HEK293 (cell line): ENCODE data around the gene RAB23.
A peak's percentile ranks its signal among the peaks of the same experiment; 100 is the strongest.

Experiments used
- CTCF ChIA-PET: fragments of 350-600 bp; formaldehyde crosslinking; extraction: SDS; loops from one replicate; lab custom pipeline; 2021; ENCODE audit warnings: antibody characterized with exemption; lab: Yijun Ruan, JAX
- POLR2A ChIA-PET: fragments of 300-600 bp; formaldehyde crosslinking; extraction: SDS; loops from one replicate; lab custom pipeline; 2020; ENCODE audit warnings: antibody characterized with exemption, inconsistent platforms; lab: Yijun Ruan, JAX
- H3K27ac ChIP-seq: fragments of 200-500 bp; sonication (Bioruptor generic); 2 replicates; pipeline ENCODE4 v1.5.1; 2014; ENCODE audit warnings: low read depth, low read length, control low read depth, inconsistent platforms; ENCODE audit errors: extremely low read depth
- H3K36me3 ChIP-seq, 2 experiments: fragments of 200-500 bp in 1 of 2; sonication (Bioruptor generic) in 1 of 2; 1 replicate in 1 of 2; 2 replicates in 1 of 2; pipeline ENCODE4 v1.5.1; 2014 to 2017; ENCODE audit warnings: inconsistent platforms in 2 of 2, low read length in 2 of 2; ENCODE audit not compliant: control insufficient read depth in 2 of 2, insufficient read depth in 1 of 2
- H3K4me1 ChIP-seq: fragments of 200-500 bp; sonication (Bioruptor generic); 2 replicates; pipeline ENCODE4 v1.5.1; 2014; ENCODE audit warnings: mild to moderate bottlenecking, low read length, inconsistent platforms; ENCODE audit not compliant: control insufficient read depth, insufficient read depth
- H3K4me3 ChIP-seq: 2 replicates; pipeline ENCODE4 v1.5.1; 2011; ENCODE audit warnings: low read depth, mild to moderate bottlenecking, control low read depth, low read length, moderate library complexity
- H3K9me3 ChIP-seq: fragments of 200-500 bp; sonication (Bioruptor generic); 2 replicates; pipeline ENCODE4 v1.5.1; 2014; ENCODE audit warnings: low read depth, low read length, inconsistent platforms; ENCODE audit not compliant: control insufficient read depth, insufficient read depth
- ATF2 ChIP-seq: fragments of 450-650 bp; formaldehyde crosslinking; IDR thresholded peaks from 2 replicates; pipeline ENCODE4 v1.5.1; 2016; ENCODE audit warnings: missing biosample characterization, missing genetic modification characterization, low read depth
- CTCF ChIP-seq: fragments of 450-650 bp; formaldehyde crosslinking; IDR thresholded peaks from 2 replicates; pipeline ENCODE4 v1.5.1; 2016; ENCODE audit warnings: missing biosample characterization, missing genetic modification characterization
- HOXA7 ChIP-seq: sonication (generic); formaldehyde crosslinking; IDR thresholded peaks from 2 replicates; pipeline ENCODE4 v1.8.1; 2022; ENCODE audit warnings: missing genetic modification reagents, borderline replicate concordance
- MEIS1 ChIP-seq: sonication (generic); formaldehyde crosslinking; IDR thresholded peaks from 2 replicates; pipeline ENCODE4 v1.8.1; 2022; ENCODE audit warnings: missing genetic modification reagents, mild to moderate bottlenecking, borderline replicate concordance
- PRDM10 ChIP-seq: fragments of 450-650 bp; formaldehyde crosslinking; IDR thresholded peaks from 2 replicates; pipeline ENCODE4 v1.5.1; 2016; ENCODE audit warnings: missing biosample characterization, missing genetic modification characterization
- ZBTB20 ChIP-seq: fragments of 450-650 bp; formaldehyde crosslinking; IDR thresholded peaks from 2 replicates; pipeline ENCODE4 v1.5.1; 2016; ENCODE audit warnings: missing biosample characterization, missing genetic modification characterization
- ZFP3 ChIP-seq: fragments of 450-650 bp; formaldehyde crosslinking; IDR thresholded peaks from 2 replicates; pipeline ENCODE4 v1.5.1; 2016; ENCODE audit warnings: low read depth, missing biosample characterization, missing genetic modification characterization
- ZNF214 ChIP-seq: fragments of 450-650 bp; formaldehyde crosslinking; IDR thresholded peaks from 2 replicates; pipeline ENCODE4 v1.5.1; 2017; ENCODE audit warnings: missing biosample characterization, mild to moderate bottlenecking, missing genetic modification characterization, borderline replicate concordance
- ZNF23 ChIP-seq: fragments of 450-650 bp; formaldehyde crosslinking; IDR thresholded peaks from 2 replicates; pipeline ENCODE4 v1.5.1; 2016; ENCODE audit warnings: missing biosample characterization, missing genetic modification characterization, borderline replicate concordance
- ZNF292 ChIP-seq: fragments of 450-650 bp; formaldehyde crosslinking; IDR thresholded peaks from 2 replicates; pipeline ENCODE4 v1.5.1; 2016; ENCODE audit warnings: low read depth, missing biosample characterization, missing genetic modification characterization, borderline replicate concordance
- ZNF571 ChIP-seq: fragments of 450-650 bp; formaldehyde crosslinking; IDR thresholded peaks from 2 replicates; pipeline ENCODE4 v1.5.0; 2017; ENCODE audit warnings: missing biosample characterization, missing genetic modification characterization
- ZNF621 ChIP-seq: fragments of 450-650 bp; formaldehyde crosslinking; IDR thresholded peaks from 2 replicates; pipeline ENCODE4 v1.5.1; 2017; ENCODE audit warnings: missing biosample characterization, missing genetic modification characterization
- ZNF701 ChIP-seq: fragments of 450-650 bp; formaldehyde crosslinking; IDR thresholded peaks from 2 replicates; pipeline ENCODE4 v1.5.1; 2016; ENCODE audit warnings: missing biosample characterization, missing genetic modification characterization
- ZNF837 ChIP-seq: fragments of 450-650 bp; formaldehyde crosslinking; IDR thresholded peaks from 2 replicates; pipeline ENCODE4 v1.5.1; 2016; ENCODE audit warnings: missing biosample characterization, missing genetic modification characterization

RAB23 gene

GRCh38 chr6:57250348-57250747 lies 28.2 kb upstream of the RAB23 start:
- Histone ChIP-seq H3K4me1 (peaks cover 6% of the 10 kb centered on the region; the same call in 1 of the 2 replicates), H3K9me3 (no peaks in the 10 kb centered on the region), H3K36me3 (no peaks in the 10 kb centered on the region), H3K4me3 (no peak overlapping the region), H3K27ac (no peak overlapping the region)
- no peak for TF ChIP-seq ZFP3 (tag by site-specific recombination)
- TF ChIP-seq ATF2 = 0 out of 2 replicates have a peak, but pooled peaks have one; percentile 5
- CTCF ChIA-PET = no interaction called here
- POLR2A ChIA-PET = no interaction called here

GRCh38 chr6:57248311-57248895 lies 26.3 kb upstream of the RAB23 start:
- H3K4me1 ChIP-seq = peaks cover 6% of the 10 kb centered on the region; the same call in 1 of the 2 replicates
- H3K27ac ChIP-seq = no peak overlapping the region
- POLR2A ChIA-PET = no interaction called here
- no peaks in the 10 kb centered on the region for H3K9me3 ChIP-seq
- no peaks in the 10 kb centered on the region for H3K36me3 ChIP-seq
- CTCF ChIA-PET = interaction anchor here (0.5 to 1.4 kb wide), 3 partner anchors 15 to 68 kb away, joined by 3 read pairs; no protein-coding TSS in a partner anchor
- H3K4me3 ChIP-seq = no peak overlapping the region
- TF ChIP-seq CTCF (tag by site-specific recombination) = no peak
- TF ChIP-seq PRDM10 (tag by site-specific recombination) = peak; percentile 74

GRCh38 chr6:57247603-57248002 lies 25.5 kb upstream of the RAB23 start:
- POLR2A ChIA-PET = no interaction called here
- Histone ChIP-seq H3K9me3 (no peaks in the 10 kb centered on the region), H3K36me3 (no peaks in the 10 kb centered on the region), H3K4me1 (peaks cover 4% of the 10 kb centered on the region; the same call in 1 of the 2 replicates), H3K4me3 (no peak overlapping the region), H3K27ac (no peak overlapping the region)
- CTCF ChIA-PET = interaction anchor here (0.7 kb wide), 1 partner anchor 15 kb away, joined by 3 read pairs; no protein-coding TSS in a partner anchor
- TF ChIP-seq ZNF214 (no peak), HOXA7 (no peak), MEIS1 (CRISPR knock-in tag) (no peak), ZNF621 (tag by site-specific recombination) (no peak), ZNF701 (tag by site-specific recombination) (no peak), ZNF23 (tag by site-specific recombination) (no peak), ZNF837 (tag by site-specific recombination) (no peak), ZNF292 (tag by site-specific recombination) (no peak), ZNF571 (tag by site-specific recombination) (no peak), ZBTB20 (tag by site-specific recombination) (no peak)
